Ovary (tissue), 9 donors: ENCODE measurements around the gene NFIC. TPM values are rescaled to one million over a fixed set of nuclear protein-coding genes. Genes with fewer than 3 reads are reported as not detected.

Experiments
- DNase-seq, 5 donors: peaks; one replicate each; pipeline ENCODE4 v3.0.0-alpha.2; 2019 to 2020
- H3K27ac ChIP-seq, 2 donors: fragments of 200-600 bp; one replicate each; pipeline versions ENCODE4 v1.5.1 to v1.8.0; 2019 to 2022
- H3K27me3 ChIP-seq: fragments of 200-600 bp; one replicate; pipeline ENCODE4 v1.8.0; 2022
- H3K36me3 ChIP-seq: fragments of 200-600 bp; sonication (generic); one replicate; pipeline ENCODE4 v1.5.1; 2019
- H3K4me1 ChIP-seq: one replicate; pipeline ENCODE4 v1.8.1; 2013; ENCODE audit warnings: mild to moderate bottlenecking, moderate library complexity; ENCODE audit not compliant: insufficient read depth
- H3K4me3 ChIP-seq: fragments of 200-600 bp; sonication (generic); one replicate; pipeline ENCODE4 v1.5.1; 2017
- H3K9me3 ChIP-seq, 2 donors: fragments of 200-600 bp in 1 of 2; sonication (generic) in 1 of 2; one replicate each; pipeline versions ENCODE4 v1.5.1 to v1.8.1; 2013 to 2019; ENCODE audit warnings: mild to moderate bottlenecking in 1 of 2, moderate library complexity in 1 of 2
- CTCF ChIP-seq, 3 donors: fragments of 450-650 bp in 2 of 3; fragments of 200-600 bp in 1 of 3; IDR thresholded peaks; one replicate each; pipeline versions ENCODE4 v1.5.1 to v1.8.0; 2016 to 2022; ENCODE audit warnings: antibody characterized with exemption in 3 of 3, mild to moderate bottlenecking in 1 of 3
- EP300 ChIP-seq: sonication (generic); formaldehyde crosslinking; IDR thresholded peaks from one replicate; pipeline ENCODE4 v1.6.1; 2017; ENCODE audit warnings: antibody characterized with exemption
- POLR2A ChIP-seq: fragments of 450-650 bp; IDR thresholded peaks from one replicate; pipeline ENCODE4 v1.6.1; 2017; ENCODE audit warnings: antibody characterized with exemption, mild to moderate bottlenecking, moderate library complexity
- WGBS, 3 donors: extraction: QIAGEN DNeasy Blood & Tissue Kit in 1 of 3; methylation state at CpG; one replicate each; pipeline versions ENCODE4 v1.1.5 to v1.1.7; 2013 to 2017; 5-methylcytosine and 5-hydroxymethylcytosine counted together
- intact Hi-C, 4 donors: fragments of 100-400 bp; cut with DNase I; formaldehyde crosslinking; loops; one replicate each; pipeline versions ENCODE4 v1.11.0 to v1.15.1; 2022 to 2023
- polyA plus RNA-seq, 2 donors: library from polyadenylated mRNA; stranded (reverse); fragments of 200-250 nt in 1 of 2; fragments of 350-450 nt in 1 of 2; fragmentation: Illumina TruSeq in 1 of 2; extraction: RNeasy Lipid Tissue Mini Kit (QIAGEN cat#74804) in 1 of 2; gene quantifications; one replicate each; pipeline ENCODE4 v1.2.3, GENCODE V29; 2013 to 2014
- total RNA-seq, 7 donors: library from RNA; depleted of rRNA in 2 of 7; stranded (reverse); fragments of >200 nt in 2 of 7; fragmentation: NEBNext Ultra II Directional in 3 of 7; extraction: Animal tissue kit (Norgen Biotek cat#: 25700) in 3 of 7; gene quantifications; one replicate each; pipeline versions ENCODE4 v1.1.0 to v1.2.4, GENCODE V29; 2016 to 2023
- donor health status: DM: no; HTN: no; CAD: no; lungs with moderate emphysema.
- donor health status: DM: no; HTN: no; CAD: no.
- donor health status: Bipolar disorder and iron deficiency.
- donor health status: DM: yes; HTN: yes; CAD: no.
- donor health status: DM: no; HTN: no; CAD: no.
- donor health status: DM: yes; HTN: yes; CAD: no.

Gene NFIC
- total and polyA plus RNA-seq, 9 donors, result 31.9 to 345 (median 250) TPM

GRCh38 chr19:3454656-3455392 lies 88.4 kb downstream of the NFIC start:
- TF ChIP-seq EP300 (no peak), POLR2A (no peak), CTCF (IDR thresholded peaks at IDR 0.05) (no peak)
- no peaks in the 10 kb centered on the region for H3K36me3 ChIP-seq
- intact Hi-C loops, result no loop called here
- 91 to 92% (median 92%) methylated on average over 15 of the region's 15 CpGs for WGBS, 3 donors
- H3K27ac ChIP-seq, result peak overlapping the region in 1 of 2 donors; percentile 19
- H3K27me3 ChIP-seq, result no peaks in the 10 kb centered on the region
- no peak for DNase-seq
- H3K9me3 ChIP-seq, result no peaks in the 10 kb centered on the region
- H3K4me1 ChIP-seq, result peaks cover 27% of the 10 kb centered on the region
- no peak overlapping the region for H3K4me3 ChIP-seq

GRCh38 chr19:3455393-3455955 lies 89.1 kb downstream of the NFIC start:
- no peaks in the 10 kb centered on the region for H3K36me3 ChIP-seq

GRCh38 chr19:3455960-3456601 lies 89.7 kb downstream of the NFIC start:
- Histone ChIP-seq H3K36me3 (no peaks in the 10 kb centered on the region), H3K27ac (peak overlapping the region in 1 of 2 donors; percentile 95), H3K4me3 (no peak overlapping the region), H3K27me3 (no peaks in the 10 kb centered on the region), H3K9me3 (no peaks in the 10 kb centered on the region), H3K4me1 (peaks cover 35% of the 10 kb centered on the region)
- DNase-seq, result no peak
- intact Hi-C loops, result no loop called here
- TF ChIP-seq CTCF (IDR thresholded peaks at IDR 0.05) (no peak), POLR2A (no peak), EP300 (no peak)
- WGBS, 3 donors, result 74 to 81% (median 79%) methylated on average over 33 to 37 of the region's 37 CpGs

More at GRCh38 chr19:3455393-3455955, 89.1 kb downstream of the NFIC start:
- Histone ChIP-seq H3K27ac (no peak overlapping the region), H3K4me1 (peaks cover 33% of the 10 kb centered on the region), H3K27me3 (no peaks in the 10 kb centered on the region), H3K9me3 (no peaks in the 10 kb centered on the region), H3K4me3 (no peak overlapping the region)
- intact Hi-C loops, result no loop called here
- no peak for TF ChIP-seq EP300
- TF ChIP-seq POLR2A, result no peak
- no peak for TF ChIP-seq CTCF (IDR thresholded peaks at IDR 0.05)
- WGBS, 3 donors, result 74 to 82% (median 79%) methylated on average over 7 of the region's 7 CpGs
- DNase-seq, result no peak

GRCh38 chr19:3456925-3457527 lies 90.6 kb downstream of the NFIC start:
- peaks cover 34% of the 10 kb centered on the region for H3K4me1 ChIP-seq

More at GRCh38 chr19:3456925-3457527, 90.6 kb downstream of the NFIC start:
- Histone ChIP-seq H3K27ac (peak overlapping the region; percentile 92 to 95), H3K9me3 (no peaks in the 10 kb centered on the region), H3K27me3 (no peaks in the 10 kb centered on the region), H3K36me3 (no peaks in the 10 kb centered on the region), H3K4me3 (no peak overlapping the region)
- no peak for TF ChIP-seq POLR2A
- TF ChIP-seq EP300, result no peak
- DNase-seq, result no peak
- intact Hi-C loops, result no loop called here
- WGBS, 3 donors, result 48 to 57% (median 54%) methylated on average over 18 of the region's 18 CpGs
